GM12878 (cell line): ENCODE data around the gene RHOT1. TPM values are rescaled to one million over a fixed set of nuclear protein-coding genes. Genes with fewer than 3 reads are reported as not detected.

Source experiments
- ATAC-seq: fragments of 200-7000 bp; cut with Tn5 transposase; 3 replicates; pipeline ENCODE4 v1.9.1; 2020; ENCODE audit warnings: mild to moderate bottlenecking, moderate library complexity
- BruUV-seq: library from RNA; stranded (reverse); fragments of 400-500 nt; replicated peaks from 2 replicates; lab custom pipeline; 2021; lab: Mats Ljungman, UMichigan
- CTCF ChIA-PET: fragments of 300-600 bp; sonication (Branson Sonifier 250); formaldehyde crosslinking; extraction: SDS; loops from one replicate; lab custom pipeline; 2021; ENCODE audit warnings: inconsistent platforms; lab: Yijun Ruan, JAX
- POLR2A ChIA-PET: fragments of 350-600 bp; formaldehyde crosslinking; extraction: SDS; loops from one replicate; lab custom pipeline; 2021; ENCODE audit warnings: inconsistent platforms; lab: Charles Lee
- RAD21 ChIA-PET: fragments of 300-600 bp; sonication (Branson Sonifier 250); formaldehyde crosslinking; loops from one replicate; lab custom pipeline; 2023; ENCODE audit warnings: antibody characterized with exemption; ENCODE audit not compliant: unreplicated experiment; lab: Charles Lee
- SMC1A ChIA-PET: fragments of 300-600 bp; sonication (Branson Sonifier 250); formaldehyde crosslinking; loops from one replicate; lab custom pipeline; 2023; ENCODE audit not compliant: unreplicated experiment, uncharacterized antibody; lab: Charles Lee
- DNase-seq: peaks from one replicate; pipeline ENCODE4 v3.0.0-alpha.2; 2011; ENCODE audit warnings: low read depth, low spot score
- FAIRE-seq: peaks from 3 replicates; lab custom pipeline; 2011; peaks lifted over from hg19 to GRCh38; lab: Jason Lieb, UNC
- H2AFZ ChIP-seq: 2 replicates; pipeline ENCODE4 v1.6.0; 2011; ENCODE audit warnings: low read depth, low read length, control low read depth; ENCODE audit not compliant: control insufficient read depth
- H3K27ac ChIP-seq: 2 replicates; pipeline ENCODE4 v1.5.1; 2011; ENCODE audit warnings: control low read depth; ENCODE audit not compliant: control insufficient read depth, insufficient read depth
- H3K27me3 ChIP-seq, 2 experiments: replicated peaks in 1 of 2; 2 replicates each; pipeline versions ENCODE4 v1.6.0 to v1.6.1; 2011; ENCODE audit warnings: low read length in 1 of 2; ENCODE audit not compliant: control insufficient read depth in 2 of 2, insufficient read depth in 2 of 2
- H3K36me3 ChIP-seq, 2 experiments: 2 replicates each; pipeline ENCODE4 v1.5.1; 2011; ENCODE audit warnings: low read length in 1 of 2; ENCODE audit not compliant: control insufficient read depth in 2 of 2, insufficient read depth in 2 of 2
- H3K4me1 ChIP-seq: 2 replicates; pipeline ENCODE4 v1.6.1; 2011; ENCODE audit warnings: mild to moderate bottlenecking, low read length, moderate library complexity, mixed read lengths; ENCODE audit not compliant: control insufficient read depth, insufficient read depth
- H3K4me2 ChIP-seq: 2 replicates; pipeline ENCODE4 v1.6.0; 2011; ENCODE audit warnings: control low read depth; ENCODE audit not compliant: control insufficient read depth, insufficient read depth
- H3K4me3 ChIP-seq: fragments of 200-600 bp; sonication (generic); 2 replicates; pipeline ENCODE4 v1.5.1; 2016
- H3K79me2 ChIP-seq: 2 replicates; pipeline ENCODE4 v1.6.0; 2011; ENCODE audit warnings: low read length; ENCODE audit not compliant: control insufficient read depth, insufficient read depth
- H3K9ac ChIP-seq: 2 replicates; pipeline ENCODE4 v1.8.0; 2011; ENCODE audit warnings: low read length, control low read depth, mixed read lengths; ENCODE audit not compliant: control insufficient read depth, insufficient read depth
- H3K9me3 ChIP-seq: replicated peaks from 3 replicates; pipeline ENCODE4 v1.5.1; 2011; ENCODE audit warnings: mild to moderate bottlenecking, low read length; ENCODE audit not compliant: control insufficient read depth, insufficient read depth
- H4K20me1 ChIP-seq: 2 replicates; pipeline ENCODE4 v1.6.0; 2011; ENCODE audit not compliant: control insufficient read depth, insufficient read depth
- CTCF ChIP-seq, 3 experiments: IDR thresholded peaks in 2 of 3; conservative IDR thresholded peaks in 1 of 3; 2 replicates each; pipeline ENCODE4 v1.5.1; 2011; ENCODE audit warnings: low read depth in 3 of 3, low read length in 3 of 3, mild to moderate bottlenecking in 3 of 3, control low read depth in 2 of 3, moderate library complexity in 2 of 3, inconsistent platforms in 1 of 3, mixed read lengths in 1 of 3; ENCODE audit not compliant: control insufficient read depth in 2 of 3, insufficient read depth in 1 of 3; ENCODE audit errors: extremely low read depth in 1 of 3
- FOXM1 ChIP-seq: IDR thresholded peaks from 2 replicates; pipeline ENCODE4 v1.6.1; 2012; ENCODE audit warnings: low read depth, mild to moderate bottlenecking, inconsistent platforms, low read length, moderate library complexity
- GABPA ChIP-seq: IDR thresholded peaks from 2 replicates; pipeline ENCODE4 v1.6.1; 2014; ENCODE audit warnings: antibody characterized with exemption, low read depth, mild to moderate bottlenecking, inconsistent platforms
- HSF1 ChIP-seq: fragments of 150-350 bp; IDR thresholded peaks from 2 replicates; pipeline ENCODE4 v1.6.1; 2014; ENCODE audit warnings: mild to moderate bottlenecking, low read depth, low read length
- KLF5 ChIP-seq: fragments of 450-650 bp; IDR thresholded peaks from 2 replicates; pipeline ENCODE4 v1.6.1; 2014; ENCODE audit warnings: mild to moderate bottlenecking; ENCODE audit not compliant: partially characterized antibody
- MEF2A ChIP-seq: IDR thresholded peaks from 2 replicates; pipeline ENCODE4 v1.6.1; 2011; ENCODE audit warnings: low read depth, mild to moderate bottlenecking, low read length, moderate library complexity; ENCODE audit not compliant: insufficient read depth
- MTA3 ChIP-seq: IDR thresholded peaks from 2 replicates; pipeline ENCODE4 v1.6.1; 2012; ENCODE audit warnings: low read length, inconsistent platforms, borderline replicate concordance
- NBN ChIP-seq: fragments of 450-650 bp; IDR thresholded peaks from 2 replicates; pipeline ENCODE4 v1.6.1; 2016
- POLR2AphosphoS2 ChIP-seq: IDR thresholded peaks from 2 replicates; pipeline ENCODE4 v1.6.1; 2011; ENCODE audit warnings: low read depth, mild to moderate bottlenecking, low read length, improper control_type of control experiment, moderate library complexity
- POLR2AphosphoS5 ChIP-seq: IDR thresholded peaks from 2 replicates; pipeline ENCODE4 v1.6.1; 2011; ENCODE audit warnings: mild to moderate bottlenecking, low read length, inconsistent platforms
- RCOR1 ChIP-seq: conservative IDR thresholded peaks from 2 replicates; pipeline ENCODE4 v1.6.1; 2012; ENCODE audit warnings: low read depth, low read length, improper control_type of control experiment
- RELB ChIP-seq: fragments of 450-650 bp; IDR thresholded peaks from 2 replicates; pipeline ENCODE4 v1.6.1; 2017; ENCODE audit warnings: low read depth, mild to moderate bottlenecking, moderate library complexity
- SKIL ChIP-seq: fragments of 450-650 bp; IDR thresholded peaks from 2 replicates; pipeline ENCODE4 v1.6.1; 2017; ENCODE audit warnings: mild to moderate bottlenecking, low read depth, inconsistent platforms; ENCODE audit not compliant: poor library complexity, severe bottlenecking
- USF1 ChIP-seq: IDR thresholded peaks from 2 replicates; pipeline ENCODE4 v1.6.1; 2011; ENCODE audit warnings: borderline replicate concordance, low read depth, mild to moderate bottlenecking, moderate library complexity, mixed read lengths, low read length; ENCODE audit not compliant: insufficient read depth; ENCODE audit errors: extremely low read length
- ZNF384 ChIP-seq: IDR thresholded peaks from 2 replicates; pipeline ENCODE4 v1.6.1; 2012; ENCODE audit warnings: low read depth, mild to moderate bottlenecking, low read length, improper control_type of control experiment, borderline replicate concordance
- WGBS: methylation state at CpG from one replicate; pipeline ENCODE4 v1.1.6; 2016; ENCODE audit warnings: low lambda C conversion rate; ENCODE audit not compliant: insufficient replicate concordance, insufficient coverage; ENCODE audit errors: missing lambda C conversion rate; 5-methylcytosine and 5-hydroxymethylcytosine counted together
- in situ Hi-C: fragments of 300-500 bp; cut with MboI; formaldehyde crosslinking; loops from 9 replicates; pipeline ENCODE4 v1.14.3; 2018; ENCODE audit warnings: mixed read lengths
- intact Hi-C: fragments of 100-400 bp; cut with micrococcal nuclease; formaldehyde crosslinking; loops from one replicate; pipeline ENCODE4 v1.14.2; 2022; ENCODE audit not compliant: unreplicated experiment
- polyA plus RNA-seq, 11 experiments: library from polyadenylated mRNA; depleted of rRNA in 4 of 11; unstranded in 6 of 11; stranded (reverse) in 5 of 11; fragments of >200 nt; fragmentation: Nextera tagmentation in 4 of 11; fragmentation: Illumina TruSeq in 1 of 11; extraction: Ambion mirVana in 4 of 11; extraction: Trizol in 1 of 11; gene quantifications; 1 replicate in 1 of 11; 2 replicates in 10 of 11; pipeline versions ENCODE4 v1.2.1 to v1.2.3, GENCODE V29; 2011 to 2016; ENCODE audit warnings: inconsistent platforms in 2 of 11, missing spikeins in 2 of 11, low read depth in 1 of 11
- total RNA-seq, 4 experiments: library from RNA; depleted of rRNA in 3 of 4; stranded (reverse); fragments of >200 nt in 3 of 4; fragmentation: Illumina TruSeq in 1 of 4; extraction: Trizol in 1 of 4; gene quantifications; 2 replicates each; pipeline versions ENCODE4 v1.2.1 to v1.2.3, GENCODE V29; 2013 to 2021

The RHOT1 gene
- total and polyA plus RNA-seq, 10 of the 15 experiments (the other 5 are each of a cell fraction or from before 2014, with no cell fraction given): 13.3 to 68.2 (median 22.8) TPM

GRCh38 chr17:32185875-32186274, 43.6 kb downstream of the RHOT1 start (continued):
- no peak for TF ChIP-seq GABPA

- Histone ChIP-seq H4K20me1 (no peaks in the 10 kb centered on the region), H3K27me3 (no peaks in the 10 kb centered on the region), H3K9me3 (no peaks in the 10 kb centered on the region), H2AFZ (no peak overlapping the region), H3K4me2 (no peak overlapping the region), H3K4me1 (no peaks in the 10 kb centered on the region), H3K27ac (no peak overlapping the region), H3K9ac (no peak overlapping the region), H3K4me3 (no peak overlapping the region), H3K36me3 (no peaks in the 10 kb centered on the region; a peak in 1 of 4 replicates), H3K79me2 (no peaks in the 10 kb centered on the region)
- DNase-seq (no peak), ATAC-seq (no peak), FAIRE-seq (no peak)
- ChIA-PET CTCF (no interaction called here), POLR2A (no interaction called here), SMC1A (no interaction called here), RAD21 (no interaction called here)
- in situ Hi-C loops: no loop called here
- intact Hi-C loops: no loop called here
- 92% methylated on average over 3 of the region's 3 CpGs for WGBS
- BruUV-seq: no TSS peak
- TF ChIP-seq KLF5 (no peak), POLR2AphosphoS5 (no peak), MEF2A (no peak), CTCF (IDR thresholded peaks at IDR 0.05 in 2 of 3, conservative IDR thresholded peaks at IDR 0.05 in 1 of 3; ENCODE audit: control insufficient read depth in 2 of 3, extremely low read depth in 1 of 3, insufficient read depth in 1 of 3, low read depth in 3 of 3, low read length in 3 of 3) (no peak), SKIL (no peak), GABPA (no peak), MTA3 (no peak), RCOR1 (no peak), FOXM1 (no peak), NBN (no peak), HSF1 (no peak), RELB (no peak), USF1 (no peak), POLR2AphosphoS2 (no peak), ZNF384 (no peak)
Observed at GRCh38 chr17:32187271-32187670, 45.0 kb downstream of the RHOT1 start.
